Umbilical cord (tissue), 2 donors: Measurements from ENCODE around the gene EIF2S3. TPM values are rescaled to one million over a fixed set of nuclear protein-coding genes. Genes with fewer than 3 reads are reported as not detected.
"Not testable (repeated sequence)": the region's sequence is repeated elsewhere in the genome, so short reads cannot be mapped to it uniquely, and the experiment has no call there.

Experiments
- DNase-seq: peaks from one replicate; pipeline ENCODE4 v3.0.0-alpha.2; 2015; ENCODE audit warnings: low spot score
- total RNA-seq: library from RNA; depleted of rRNA; stranded (reverse); fragments of >200 nt; gene quantifications from one replicate; pipeline ENCODE4 v1.2.3, GENCODE V29; 2014; ENCODE audit warnings: low replicate concordance; ENCODE audit not compliant: insufficient read depth

EIF2S3 gene
- total RNA-seq, 1 donor from 2014 or later, result 220 TPM

DNA sequence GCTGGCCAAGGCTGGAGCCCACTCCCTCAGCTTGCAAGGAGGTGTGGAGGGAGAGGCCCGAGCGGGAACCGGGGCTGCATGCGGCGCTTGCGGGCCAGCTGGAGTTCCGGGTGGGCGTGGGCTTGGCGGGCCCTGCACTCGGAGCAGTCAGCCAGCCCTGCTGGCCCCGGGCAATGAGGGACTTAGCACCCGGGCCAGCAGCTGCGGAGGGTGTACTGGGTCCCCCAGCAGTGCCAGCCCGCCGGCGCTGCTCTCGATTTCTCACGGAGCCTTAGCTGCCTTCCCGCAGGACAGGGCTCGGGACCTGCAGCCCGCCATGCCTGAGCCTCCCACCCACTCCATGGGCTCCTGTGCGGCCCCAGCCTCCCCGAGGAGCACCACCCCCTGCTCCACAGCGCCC is 5.1 kb upstream of the EIF2S3 start:
- DNase-seq, result not testable (repeated sequence)

DNA sequence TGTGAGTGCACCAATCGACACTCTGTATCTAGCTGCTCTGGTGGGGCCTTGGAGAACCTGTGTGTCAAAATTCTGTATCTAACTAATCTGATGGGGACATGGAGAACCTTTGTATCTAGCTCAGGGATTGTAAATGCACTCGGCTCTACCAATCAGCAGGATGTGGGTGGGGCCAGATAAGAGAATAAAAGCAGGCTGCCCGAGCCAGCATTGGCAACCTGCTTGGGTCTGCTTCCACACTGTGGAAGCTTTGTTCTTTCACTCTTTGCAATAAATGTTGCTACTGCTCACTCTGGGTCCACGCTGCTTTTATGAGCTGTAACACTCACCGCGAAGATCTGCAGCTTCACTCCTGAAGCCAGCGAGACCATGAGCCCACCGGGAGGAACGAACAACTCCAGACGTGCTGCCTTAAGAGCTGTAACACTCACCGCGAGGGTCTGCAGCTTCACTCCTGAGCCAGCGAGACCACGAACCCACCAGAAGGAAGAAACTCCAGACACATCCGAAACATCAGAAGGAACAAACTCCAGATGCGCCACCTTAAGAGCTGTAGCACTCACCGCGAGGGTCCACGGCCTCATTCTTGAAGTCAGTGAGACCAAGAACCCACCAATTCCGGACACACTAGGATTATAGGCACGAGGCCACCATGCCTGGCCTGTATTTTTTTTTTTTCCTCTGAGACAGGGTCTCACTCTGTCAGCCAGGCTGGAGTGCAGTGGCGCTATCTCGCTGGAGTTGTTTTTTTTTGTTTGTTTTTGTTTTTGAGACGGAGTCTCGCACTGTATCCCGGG is 4.0 kb upstream of the EIF2S3 start:
- not testable (repeated sequence) for DNase-seq

DNA sequence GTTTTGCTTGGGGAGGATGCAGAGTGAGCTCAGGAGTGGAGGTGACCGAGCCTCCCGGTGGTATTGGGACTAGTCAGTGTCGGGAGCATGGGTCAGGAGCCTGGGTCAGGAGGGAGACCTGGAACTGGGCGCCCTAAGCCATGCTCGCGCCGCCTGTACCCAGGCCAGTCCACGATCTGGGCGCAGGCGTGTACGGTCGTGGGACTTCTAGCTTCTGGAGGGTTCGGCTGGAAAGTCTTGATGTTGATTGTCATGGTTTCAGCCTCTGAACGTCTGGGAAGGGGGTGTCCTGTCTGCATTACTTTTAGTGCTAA is 244 bp downstream of the EIF2S3 start:
- DNase-seq, result no peak

DNA sequence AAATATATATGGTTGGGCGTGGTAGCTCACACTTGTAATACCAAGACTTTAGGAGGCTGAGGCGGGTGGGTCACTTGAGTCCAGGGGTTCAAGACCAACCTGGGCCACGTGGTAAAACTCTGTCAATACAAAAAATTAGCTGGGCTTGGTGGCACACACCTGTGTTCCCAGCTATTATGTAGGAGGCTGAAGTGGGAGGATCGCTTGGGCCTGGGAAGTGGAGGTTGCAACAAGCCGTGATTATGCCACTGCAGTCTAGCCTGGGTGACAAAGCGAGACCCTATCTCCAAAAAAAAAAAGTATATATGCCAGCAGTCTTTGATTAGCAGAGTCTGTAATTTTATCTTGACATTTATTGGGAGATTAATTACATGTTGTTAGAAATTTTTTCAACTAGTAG is 8.7 kb downstream of the EIF2S3 start:
- DNase-seq, result no peak

DNA sequence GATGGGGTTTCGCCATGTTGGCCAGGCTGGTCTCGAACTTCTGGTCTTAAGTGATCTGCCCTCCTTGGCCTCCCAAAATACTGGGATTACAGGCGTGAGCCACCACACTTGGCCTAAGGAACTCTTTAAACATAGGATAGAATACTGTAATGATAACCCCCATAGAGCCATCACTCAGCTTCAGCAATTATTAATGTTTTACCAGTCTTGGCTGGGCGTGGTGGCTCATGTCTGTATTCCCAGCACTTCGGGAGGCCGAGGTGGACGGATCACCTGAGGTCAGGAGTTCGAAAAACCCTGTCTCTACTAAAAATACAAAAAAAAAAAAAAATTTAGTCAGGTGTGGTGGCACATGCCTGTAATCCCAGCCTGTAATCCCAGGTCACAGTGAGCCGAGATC is 15.1 kb downstream of the EIF2S3 start:
- DNase-seq, result no peak

DNA sequence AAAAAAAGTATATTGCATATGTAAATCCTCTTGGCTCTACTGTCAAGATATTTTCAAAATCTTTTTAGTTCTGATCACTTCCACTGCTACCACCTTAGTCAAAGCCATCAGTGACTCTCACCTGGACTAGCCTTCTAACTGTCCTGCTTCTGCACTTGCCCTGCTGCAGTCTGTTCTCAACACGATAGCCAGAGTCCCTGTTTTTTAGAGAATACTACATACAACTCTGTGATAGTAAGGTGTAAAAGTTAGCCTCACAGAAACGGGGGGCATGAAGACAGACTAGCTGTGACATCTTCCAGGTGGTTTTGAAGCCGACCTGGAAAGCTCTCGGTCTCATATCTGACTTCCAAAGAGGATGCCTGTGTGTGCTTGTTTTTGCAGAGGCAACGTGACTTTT is 24.7 kb downstream of the EIF2S3 start:
- DNase-seq, result no peak

DNA sequence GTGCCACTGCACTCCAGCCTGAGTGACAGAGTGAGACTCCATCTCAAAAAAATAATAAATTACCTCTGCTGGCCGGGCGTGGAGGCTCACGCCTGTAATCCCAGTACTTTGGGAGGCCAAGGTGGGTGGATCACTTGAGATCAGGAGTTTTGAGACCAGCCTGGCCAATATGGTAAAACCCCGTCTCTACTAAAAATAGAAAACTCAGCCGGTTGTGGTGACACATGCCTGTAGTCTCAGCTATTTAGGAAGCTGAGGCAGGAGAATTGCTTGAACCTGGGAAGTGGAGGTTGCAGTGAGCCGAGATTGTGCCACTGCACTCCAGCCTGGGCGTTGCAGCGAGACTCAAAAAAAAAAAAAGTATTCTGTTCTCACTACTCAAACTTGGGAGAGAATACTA is 25.5 kb downstream of the EIF2S3 start:
- not testable (repeated sequence) for DNase-seq

DNA sequence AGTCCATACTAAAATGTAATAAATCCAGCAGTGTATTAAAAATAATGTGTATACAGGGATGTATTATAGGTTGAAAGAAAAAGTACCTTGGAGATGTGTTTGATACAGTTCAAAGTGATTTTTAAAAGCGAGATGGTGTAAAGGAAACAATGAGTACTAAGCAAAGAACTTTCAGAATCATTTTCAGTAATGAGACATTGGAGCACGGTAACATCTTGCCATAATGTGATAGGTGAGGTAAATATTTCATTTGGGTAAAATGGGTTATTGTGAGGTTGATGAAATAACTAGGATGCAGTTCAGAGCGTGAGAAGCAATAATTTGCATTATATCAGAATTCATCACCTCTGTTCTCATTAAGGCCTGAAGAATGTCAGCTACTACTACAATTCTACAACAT is 25.9 kb downstream of the EIF2S3 start:
- DNase-seq, result no peak

DNA sequence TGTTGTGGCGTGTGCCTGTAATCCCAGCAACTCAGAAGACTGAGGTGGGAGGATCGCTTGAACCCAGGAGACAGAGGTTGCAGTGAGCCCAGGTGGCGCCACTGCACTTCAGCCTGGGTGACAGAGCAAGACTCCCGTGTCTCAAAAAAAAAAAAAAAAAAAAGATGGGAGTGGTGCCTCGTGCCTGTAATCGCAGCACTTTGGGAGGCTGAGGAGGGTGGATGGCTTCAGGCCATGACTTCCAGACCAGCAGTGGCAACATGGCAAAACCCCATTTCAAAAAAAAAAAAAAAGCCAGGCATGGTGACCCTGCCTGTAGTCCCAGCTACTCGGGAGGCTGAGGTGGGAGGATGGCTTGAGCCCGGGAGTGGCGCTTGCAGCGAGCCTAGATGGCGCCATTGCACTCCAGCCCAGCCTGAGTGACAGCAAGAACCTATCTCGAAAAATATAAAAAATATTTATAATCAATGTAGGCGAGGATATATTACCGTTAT is 27.0 kb downstream of the EIF2S3 start:
- DNase-seq, result peak; percentile 52

DNA sequence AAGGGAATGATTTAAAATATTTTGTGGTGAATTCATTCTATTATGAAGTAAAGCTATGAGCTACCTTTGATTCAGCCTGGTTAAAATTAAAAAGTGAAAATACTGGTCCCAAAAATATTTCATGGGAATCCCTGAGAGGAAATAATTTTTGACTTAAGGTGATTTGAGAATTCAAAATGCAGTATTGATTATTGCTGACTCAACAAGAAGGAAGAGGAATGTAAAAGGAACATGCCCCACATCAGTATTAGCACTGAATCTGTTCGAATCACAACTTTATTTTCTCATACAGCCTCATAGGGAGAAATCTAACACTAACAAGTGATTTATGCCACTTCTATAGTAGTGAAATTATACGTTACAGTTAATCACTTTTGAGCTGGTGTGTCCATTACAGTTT is 27.7 kb downstream of the EIF2S3 start:
- DNase-seq, result no peak

DNA sequence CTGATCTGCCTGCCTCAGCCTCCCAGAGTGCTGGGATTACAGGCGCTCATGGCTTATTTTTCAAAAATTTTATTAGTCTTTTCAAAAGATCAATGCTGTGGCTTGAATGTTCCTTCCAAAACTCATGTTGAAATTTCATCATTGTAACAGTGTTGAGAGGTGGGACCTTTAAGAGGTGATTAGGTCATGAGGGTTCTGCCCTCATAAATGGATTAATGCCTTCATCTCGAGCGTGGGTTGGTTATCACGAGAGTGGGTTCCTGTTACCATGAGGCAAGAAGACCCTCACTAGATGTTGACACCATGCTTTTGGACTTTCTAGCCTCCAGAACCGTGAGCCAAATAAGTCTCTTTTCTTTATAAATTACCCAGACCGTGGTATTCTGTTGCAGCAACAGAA is 30.3 kb downstream of the EIF2S3 start:
- no peak for DNase-seq

DNA sequence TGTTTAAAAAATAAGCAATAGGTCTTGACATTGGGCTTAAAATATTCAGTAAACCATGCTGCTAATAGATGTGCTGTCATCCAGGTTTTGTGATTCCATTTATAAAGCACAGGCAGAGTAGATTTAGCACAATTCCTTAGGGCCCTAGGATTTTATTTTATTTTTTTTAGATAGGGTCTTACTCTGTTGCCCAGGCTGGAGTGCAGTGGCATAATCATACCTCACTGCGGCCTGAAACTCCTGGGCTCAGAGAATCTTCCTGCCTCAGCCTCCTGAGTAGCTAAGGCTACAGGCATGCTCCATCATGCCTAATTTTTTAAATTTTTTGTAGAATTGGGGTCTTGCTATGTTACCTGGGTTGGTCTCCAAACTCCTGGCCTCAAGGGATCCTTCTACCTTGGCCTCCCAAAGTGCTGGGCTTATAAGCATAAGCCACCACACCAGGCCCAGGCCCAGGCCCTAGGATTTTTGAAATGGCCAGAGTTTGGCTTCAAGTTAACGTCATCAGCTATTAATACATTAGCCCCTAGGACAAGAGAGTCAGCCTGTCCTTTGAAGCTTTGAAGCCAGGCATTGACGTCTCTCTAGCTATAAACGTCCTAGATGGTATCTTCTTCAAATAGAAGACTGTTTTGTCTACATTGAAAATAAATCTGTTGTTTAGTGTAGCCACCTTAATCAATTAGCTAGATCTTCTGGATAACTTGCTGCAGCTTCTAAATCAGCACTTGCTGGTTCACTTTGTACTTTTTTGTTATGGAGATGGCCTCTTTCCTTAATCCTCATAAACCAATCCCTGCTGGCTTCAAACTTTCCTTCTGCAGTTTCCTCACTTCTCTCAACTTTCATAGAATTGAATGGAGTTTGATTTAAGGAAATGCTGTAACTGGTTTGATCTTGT is 35.8 kb downstream of the EIF2S3 start:
- DNase-seq, result no peak

DNA sequence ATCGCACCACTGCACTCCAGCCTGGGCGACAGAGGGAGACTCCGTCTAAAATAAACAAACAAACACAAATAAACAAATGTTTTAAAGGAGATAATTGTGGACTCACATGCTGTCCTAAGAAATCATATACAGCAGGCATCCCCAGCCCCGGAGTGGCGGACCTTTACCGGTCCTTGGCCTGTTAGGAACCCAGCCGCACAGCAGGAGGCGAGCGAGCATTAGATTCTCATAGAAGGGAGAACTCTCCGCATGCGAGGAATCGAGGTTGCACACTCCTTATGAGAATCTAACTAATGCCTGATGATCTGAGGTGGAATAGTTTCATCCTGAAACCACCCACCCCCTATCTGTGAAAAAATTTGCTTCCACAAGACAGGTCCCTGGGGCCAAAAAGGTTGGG is 39.0 kb downstream of the EIF2S3 start:
- DNase-seq, result no peak

DNA sequence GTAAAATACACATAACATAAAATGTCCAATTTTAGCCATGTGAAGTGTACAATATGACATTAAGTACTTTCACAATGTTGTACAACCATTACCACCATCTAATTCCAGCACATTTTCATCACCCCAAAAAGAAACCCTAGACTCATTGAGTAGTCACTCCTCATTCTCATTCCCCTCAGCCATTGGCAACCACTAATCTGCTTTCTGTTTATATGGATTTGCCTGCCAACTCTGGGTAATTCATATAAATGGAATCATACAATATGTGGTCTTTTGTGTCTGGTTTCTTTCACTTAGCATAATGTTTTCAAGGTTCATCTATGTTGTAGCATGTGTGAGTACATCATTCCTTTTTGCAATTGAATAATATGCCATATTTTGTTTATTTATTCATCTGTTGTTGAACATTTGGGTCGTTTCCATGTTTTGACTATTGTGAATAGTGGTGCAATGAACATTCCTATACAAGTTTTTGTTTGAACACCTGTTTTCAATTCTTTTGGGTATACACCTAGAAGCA is 43.0 kb downstream of the EIF2S3 start:
- DNase-seq, result no peak

DNA sequence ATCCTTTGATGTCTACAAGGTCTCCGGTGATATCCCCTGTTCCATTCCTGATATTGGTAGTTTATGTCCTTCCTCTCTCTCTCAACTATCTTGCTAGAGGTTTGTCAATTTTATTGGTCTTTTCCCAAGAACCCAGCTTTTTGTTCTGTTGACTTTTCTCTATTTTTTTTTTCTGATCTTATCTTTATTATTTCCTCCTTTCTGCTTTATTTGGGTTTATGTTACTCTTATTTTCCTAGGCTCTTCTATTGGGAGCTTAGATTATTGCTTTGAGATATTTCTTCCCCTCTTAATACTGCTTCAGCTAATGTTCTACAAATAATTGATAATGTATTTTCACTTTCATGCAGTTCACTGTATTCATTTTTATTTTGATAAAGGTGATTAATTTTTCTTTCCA is 44.2 kb downstream of the EIF2S3 start:
- DNase-seq, result no peak

DNA sequence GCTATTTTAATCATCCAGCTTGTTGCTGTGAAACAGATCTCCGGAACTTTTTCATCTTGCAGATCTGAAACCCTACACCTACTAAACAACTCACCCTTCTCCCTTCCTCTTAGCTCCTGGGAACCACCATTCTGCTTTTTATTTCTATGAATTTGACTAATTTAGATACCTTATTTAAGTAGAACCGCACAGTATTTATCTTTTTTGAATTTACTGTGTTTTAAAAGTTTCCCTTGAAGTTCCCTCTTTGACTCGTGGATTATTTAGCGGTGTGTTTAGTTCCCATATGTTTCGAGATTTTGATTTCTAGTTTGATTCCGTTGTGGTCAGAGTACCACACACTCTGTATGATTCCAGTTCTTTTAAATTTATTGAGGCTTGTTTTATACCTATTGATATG is 44.6 kb downstream of the EIF2S3 start:
- no peak for DNase-seq

DNA sequence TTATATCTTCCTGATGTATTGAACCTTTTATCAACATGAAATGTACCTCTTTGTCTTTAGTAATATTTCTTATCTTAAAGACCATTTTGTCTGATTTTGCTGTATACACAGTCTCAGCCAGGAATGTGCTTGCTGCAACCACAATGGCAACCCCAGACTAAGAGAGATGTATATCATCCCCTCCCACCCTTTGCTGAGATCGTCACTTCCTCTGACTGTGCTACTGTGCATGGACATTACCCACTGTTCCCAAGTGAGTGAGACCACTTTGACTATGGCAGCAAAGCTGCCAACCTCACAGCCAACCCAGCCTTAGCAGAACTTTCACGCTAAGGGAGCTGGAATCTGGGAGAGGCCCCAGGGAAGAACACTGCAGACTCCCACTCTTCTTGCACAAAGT is 46.0 kb downstream of the EIF2S3 start:
- DNase-seq, result no peak

DNA sequence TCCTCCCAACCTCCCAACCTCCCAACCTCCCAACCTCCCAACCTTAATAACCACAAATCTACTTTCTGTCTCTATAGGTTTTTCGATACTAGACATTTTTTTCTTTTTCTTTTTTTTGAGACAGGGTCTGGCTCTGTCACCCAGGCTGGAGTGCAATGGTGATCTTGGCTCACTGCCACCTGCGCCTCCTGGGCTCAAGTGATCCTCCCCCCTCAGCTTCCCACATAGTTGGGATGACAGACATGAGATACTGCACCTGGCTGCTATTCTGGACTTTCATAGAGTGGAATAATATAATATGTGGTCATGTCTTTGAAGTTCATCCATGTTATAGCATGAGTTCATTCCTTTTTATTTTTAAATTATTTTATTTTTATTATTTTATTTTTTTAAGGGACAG is 55.3 kb downstream of the EIF2S3 start:
- no peak for DNase-seq

DNA sequence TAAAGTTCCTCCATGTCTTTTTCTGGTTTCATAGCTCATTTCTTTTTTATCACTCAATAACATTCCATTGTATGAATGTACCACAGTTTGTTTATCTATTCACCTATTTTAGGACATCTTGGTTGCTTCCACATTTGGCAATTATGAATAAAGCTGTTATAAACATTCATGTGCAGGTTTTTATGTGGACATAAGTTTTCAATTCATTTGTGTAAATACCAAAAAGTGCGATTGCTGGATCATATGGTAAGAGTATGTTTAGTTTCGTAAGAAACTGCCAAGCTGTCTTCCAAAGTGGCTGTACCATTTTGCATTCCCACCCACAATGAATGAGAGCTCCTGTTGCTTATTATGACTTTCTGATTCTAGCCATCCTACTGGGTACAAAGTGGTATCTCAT is 58.4 kb downstream of the EIF2S3 start:
- no peak for DNase-seq

DNA sequence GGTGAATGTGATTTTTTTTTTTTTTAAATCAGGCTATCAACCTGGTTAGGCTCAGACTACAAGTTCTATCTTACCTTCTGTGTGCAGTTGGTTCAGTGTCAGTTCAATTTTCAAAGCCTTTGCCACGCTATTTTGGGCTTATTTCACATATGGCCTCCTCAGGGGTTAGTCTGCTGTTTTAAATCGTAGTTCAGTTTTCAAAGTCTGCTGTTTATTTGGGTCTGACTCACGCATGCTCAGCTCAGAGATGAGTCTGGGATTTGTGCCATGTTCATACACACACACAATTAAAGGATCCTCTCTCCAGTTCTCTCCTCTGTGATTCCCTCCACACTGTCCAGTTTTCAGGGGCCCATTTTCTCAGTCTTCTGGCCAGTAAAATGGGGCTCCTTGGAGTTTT is 62.5 kb downstream of the EIF2S3 start:
- peak; percentile 73 for DNase-seq

DNA sequence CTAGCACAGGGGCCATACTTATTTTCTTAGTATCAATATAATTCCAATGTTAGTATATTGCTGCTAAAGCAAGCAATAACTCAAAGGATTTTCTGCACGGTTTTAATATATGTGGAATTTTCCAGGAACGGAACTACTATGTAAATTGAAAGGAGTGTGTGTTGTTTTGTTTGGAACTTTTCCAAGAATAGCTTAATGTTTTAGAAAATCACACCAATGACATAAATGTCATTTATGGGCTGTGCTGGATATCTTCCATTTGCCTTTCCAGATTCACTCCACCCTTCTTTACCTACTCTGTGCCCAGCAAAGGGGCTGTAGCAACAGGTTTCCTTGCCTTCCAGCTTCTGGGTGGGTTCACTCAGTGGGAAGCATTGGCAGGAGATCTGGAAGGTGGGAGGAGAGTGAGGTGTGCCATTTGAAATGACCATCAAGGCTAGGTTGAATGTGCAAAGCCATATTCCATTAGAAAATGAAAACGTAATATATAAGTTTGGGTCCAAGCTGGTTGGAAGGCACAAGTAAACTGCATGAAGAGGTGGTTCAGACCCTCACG is 69.6 kb downstream of the EIF2S3 start:
- no peak for DNase-seq

DNA sequence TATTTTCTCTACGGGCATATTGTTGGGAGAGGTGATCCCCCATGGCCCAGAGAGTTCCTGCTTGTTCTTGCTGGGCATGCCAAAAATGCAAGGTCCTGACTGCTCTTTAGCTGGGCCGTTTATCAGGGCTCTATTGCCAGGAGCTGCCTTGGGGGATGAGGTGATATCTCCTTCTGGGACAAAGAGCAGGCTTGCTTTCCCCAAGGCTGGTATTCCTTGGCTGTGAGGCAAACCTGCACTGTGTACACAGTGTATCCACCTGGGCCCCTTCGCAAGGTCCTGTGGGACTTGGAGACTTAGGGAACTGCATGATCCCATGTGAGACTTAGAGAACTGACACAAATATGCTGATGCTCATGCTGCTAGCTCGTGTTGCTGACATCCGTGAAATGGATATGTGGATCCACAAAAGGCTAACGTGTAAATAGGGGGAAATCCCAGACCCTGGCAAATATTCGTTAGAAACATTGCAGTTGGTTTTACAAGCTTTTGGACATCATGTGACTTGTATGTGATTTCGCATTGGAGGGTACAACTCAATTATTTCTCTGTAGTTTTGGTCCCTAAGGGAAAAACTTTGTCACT is 70.4 kb downstream of the EIF2S3 start:
- DNase-seq, result no peak
